Endothelial cell of umbilical vein (primary cell): Measurements from ENCODE around the gene TOB1. TPM values are rescaled to one million over a fixed set of nuclear protein-coding genes. Genes with fewer than 3 reads are reported as not detected.

ENCODE experiments used
- BruUV-seq: library from RNA; stranded (reverse); fragments of 400-500 nt; replicated peaks from 2 replicates; lab custom pipeline; 2021; lab: Mats Ljungman, UMichigan
- CTCF ChIA-PET: fragments of 300-600, 350-600 bp; sonication (Branson Sonifier 250); formaldehyde crosslinking; loops from one replicate; lab custom pipeline; 2021; ENCODE audit warnings: antibody characterized with exemption, inconsistent platforms; lab: Charles Lee
- POLR2A ChIA-PET: fragments of 300-600, 350-600 bp; sonication (Branson Sonifier 250); formaldehyde crosslinking; loops from one replicate; lab custom pipeline; 2021; ENCODE audit warnings: antibody characterized with exemption, inconsistent platforms; lab: Charles Lee
- DNase-seq: peaks from one replicate; pipeline ENCODE4 v3.0.0-alpha.2; 2011; ENCODE audit warnings: low read depth, low spot score
- FAIRE-seq: peaks from 2 replicates; lab custom pipeline; 2011; peaks lifted over from hg19 to GRCh38; lab: Jason Lieb, UNC
- H2AFZ ChIP-seq: 2 replicates; pipeline ENCODE4 v1.6.0; 2012; ENCODE audit warnings: low read depth, low read length, control low read depth, inconsistent platforms
- H3K27ac ChIP-seq: 2 replicates; pipeline ENCODE4 v1.5.1; 2011; ENCODE audit warnings: low read depth, mild to moderate bottlenecking, control low read depth, low read length, moderate library complexity; ENCODE audit not compliant: insufficient read depth
- H3K27me3 ChIP-seq, 2 experiments: 2 replicates each; pipeline versions ENCODE4 v1.6.0 to v1.6.1; 2011; ENCODE audit warnings: low read length in 2 of 2, mixed read lengths in 1 of 2; ENCODE audit not compliant: control insufficient read depth in 2 of 2, insufficient read depth in 2 of 2
- H3K36me3 ChIP-seq, 2 experiments: 2 replicates in 1 of 2; 3 replicates in 1 of 2; pipeline ENCODE4 v1.5.1; 2011; ENCODE audit warnings: low read length in 2 of 2, mild to moderate bottlenecking in 1 of 2, moderate library complexity in 1 of 2; ENCODE audit not compliant: control insufficient read depth in 2 of 2, insufficient read depth in 2 of 2; ENCODE audit errors: extremely low read depth in 1 of 2
- H3K4me1 ChIP-seq: 3 replicates; pipeline ENCODE4 v1.5.1; 2011; ENCODE audit warnings: mild to moderate bottlenecking, low read length; ENCODE audit not compliant: control insufficient read depth, insufficient read depth; ENCODE audit errors: extremely low read depth
- H3K4me2 ChIP-seq: 2 replicates; pipeline ENCODE4 v1.6.1; 2011; ENCODE audit warnings: low read length, control low read depth, mixed read lengths; ENCODE audit not compliant: insufficient read depth
- H3K4me3 ChIP-seq, 3 experiments: fragments of 200-600 bp in 1 of 3; sonication (generic), shearing (Covaris generic) in 1 of 3; replicated peaks in 1 of 3; 2 replicates each; pipeline ENCODE4 v1.5.1; 2011 to 2016; ENCODE audit warnings: control low read depth in 3 of 3, low read length in 3 of 3, mild to moderate bottlenecking in 2 of 3, inconsistent platforms in 1 of 3, low read depth in 1 of 3, moderate library complexity in 1 of 3; ENCODE audit not compliant: insufficient read depth in 1 of 3
- H3K79me2 ChIP-seq: 2 replicates; pipeline ENCODE4 v1.6.0; 2012; ENCODE audit warnings: low read length, inconsistent platforms; ENCODE audit not compliant: control insufficient read depth, insufficient read depth
- H3K9ac ChIP-seq: replicated peaks from 2 replicates; pipeline ENCODE3; 2011; ENCODE audit warnings: low read length, control low read depth; ENCODE audit not compliant: insufficient read depth; ENCODE audit errors: extremely low read depth
- H3K9me1 ChIP-seq: replicated peaks from 3 replicates; pipeline ENCODE4 v1.6.0; 2011; ENCODE audit warnings: mild to moderate bottlenecking, low read length; ENCODE audit not compliant: control insufficient read depth, insufficient read depth; ENCODE audit errors: extremely low read depth
- H3K9me3 ChIP-seq: replicated peaks from 2 replicates; pipeline ENCODE4 v1.5.1; 2012; ENCODE audit warnings: low read length, inconsistent platforms; ENCODE audit not compliant: control insufficient read depth, insufficient read depth
- H4K20me1 ChIP-seq: replicated peaks from 2 replicates; pipeline ENCODE3; 2011; ENCODE audit warnings: mild to moderate bottlenecking, low read length; ENCODE audit not compliant: control insufficient read depth, insufficient read depth; ENCODE audit errors: extremely low read depth
- CTCF ChIP-seq, 2 donors: IDR thresholded peaks; 1 replicate in 1 of 2; 2 replicates in 1 of 2; pipeline ENCODE4 v1.5.1; 2011; ENCODE audit warnings: low read length in 2 of 2, mild to moderate bottlenecking in 2 of 2, moderate library complexity in 2 of 2, control low read depth in 1 of 2, inconsistent platforms in 1 of 2, low read depth in 1 of 2; ENCODE audit not compliant: insufficient read depth in 1 of 2; ENCODE audit errors: extremely low read depth in 1 of 2
- EZH2 ChIP-seq: IDR thresholded peaks from 2 replicates; pipeline ENCODE4 v1.6.1; 2012; ENCODE audit warnings: borderline replicate concordance, low read depth, mild to moderate bottlenecking, moderate library complexity, low read length, inconsistent platforms; ENCODE audit not compliant: severe bottlenecking
- FOS ChIP-seq: IDR thresholded peaks from 2 replicates; pipeline ENCODE4 v1.6.1; 2011; ENCODE audit warnings: mild to moderate bottlenecking, low read length, moderate library complexity, borderline replicate concordance; ENCODE audit not compliant: insufficient read depth
- GATA2 ChIP-seq: IDR thresholded peaks from 2 replicates; pipeline ENCODE4 v1.7.0; 2011; ENCODE audit warnings: low read depth, mild to moderate bottlenecking, moderate library complexity, mixed read lengths, low read length; ENCODE audit not compliant: insufficient read length, insufficient read depth
- JUN ChIP-seq: IDR thresholded peaks from 2 replicates; pipeline ENCODE4 v1.6.1; 2011; ENCODE audit warnings: borderline replicate concordance, low read depth; ENCODE audit not compliant: insufficient read length, insufficient read depth
- MAX ChIP-seq: IDR thresholded peaks from 2 replicates; pipeline ENCODE4 v1.6.1; 2011; ENCODE audit not compliant: insufficient read depth, insufficient read length
- MYC ChIP-seq: IDR thresholded peaks from one replicate; pipeline ENCODE4 v1.6.1; 2011; ENCODE audit warnings: mild to moderate bottlenecking, low read depth, low read length
- POLR2A ChIP-seq: IDR thresholded peaks from 2 replicates; pipeline ENCODE4 v1.6.1; 2012; ENCODE audit warnings: low read depth, mild to moderate bottlenecking, control low read depth, low read length
- POLR2AphosphoS5 ChIP-seq: IDR thresholded peaks from 2 replicates; pipeline ENCODE4 v1.6.1; 2012; ENCODE audit warnings: low read depth, mild to moderate bottlenecking, control low read depth, low read length, moderate library complexity; ENCODE audit not compliant: insufficient read depth
- dilution Hi-C: fragments of 300-500 bp; cut with MboI; formaldehyde crosslinking; loops from one replicate; pipeline ENCODE4 v1.15.0; 2019; ENCODE audit warnings: low sequenced_read_pairs; ENCODE audit not compliant: extremely low pct_ligation_motif_present
- intact Hi-C: fragments of 100-400 bp; cut with micrococcal nuclease; formaldehyde crosslinking; loops from one replicate; pipeline ENCODE4 v1.10.0; 2022
- polyA plus RNA-seq, 4 experiments: library from polyadenylated mRNA; depleted of rRNA in 3 of 4; stranded (reverse) in 3 of 4; unstranded in 1 of 4; fragments of >200 nt; gene quantifications; 2 replicates each; pipeline versions ENCODE4 v1.2.1 to v1.2.3, GENCODE V29; 2011 to 2012; ENCODE audit warnings: missing spikeins in 1 of 4
- total RNA-seq: library from RNA; stranded (reverse); gene quantifications from 2 replicates; pipeline ENCODE4 v1.2.3, GENCODE V29; 2021

TOB1 gene
- total and polyA plus RNA-seq, 2 donors (not counting 3 experiments of a cell fraction or from before 2014, with no cell fraction given), result 3.3 to 12.9 TPM

- intact Hi-C loops, result no loop called here
- Histone ChIP-seq H3K4me2 (no peak overlapping the region), H3K9ac (no peak overlapping the region), H3K79me2 (no peaks in the 10 kb centered on the region), H3K4me1 (no peaks in the 10 kb centered on the region), H3K27me3 (peaks cover 3 to 8% of the 10 kb centered on the region in 2 experiments), H3K9me1 (no peaks in the 10 kb centered on the region), H3K4me3 (no peak overlapping the region), H3K27ac (no peak overlapping the region), H2AFZ (no peak overlapping the region), H3K36me3 (no peaks in the 10 kb centered on the region), H4K20me1 (no peaks in the 10 kb centered on the region), H3K9me3 (no peaks in the 10 kb centered on the region)
- dilution Hi-C loops, result no loop called here
- CTCF ChIA-PET, result interaction anchor here (0.9 to 1.7 kb wide), 2 partner anchors 15 to 48 kb away, joined by 3 to 6 read pairs; no protein-coding TSS in a partner anchor
- no TSS peak for BruUV-seq
- TF ChIP-seq CTCF (IDR thresholded peaks at IDR 0.05; ENCODE audit: extremely low read depth in 1 of 2, insufficient read depth in 1 of 2, low read depth in 1 of 2, low read length in 2 of 2), result no peak
- no peak for TF ChIP-seq JUN
- TF ChIP-seq GATA2, result no peak
- TF ChIP-seq MYC, result no peak
- TF ChIP-seq MAX, result no peak
- TF ChIP-seq FOS, result no peak
- no peak for TF ChIP-seq POLR2A
- TF ChIP-seq POLR2AphosphoS5, result no peak
- no peak for TF ChIP-seq EZH2
- DNase-seq, result no peak
- FAIRE-seq, result no peak
- POLR2A ChIA-PET, result interaction anchor here (0.6 kb wide), 1 partner anchor 34 kb away, joined by 5 read pairs; the partner anchor contains the start of gene TOB1
Observed at GRCh38 chr17:50900383-50900892, 34.3 kb upstream of the TOB1 start.
